Dermis blood vessel endothelial cell (primary cell): ENCODE data around the gene PTK6. TPM values are rescaled to one million over a fixed set of nuclear protein-coding genes. Genes with fewer than 3 reads are reported as not detected.
"Not testable (repeated sequence)": the region's sequence is repeated elsewhere in the genome, so short reads cannot be mapped to it uniquely, and the experiment has no call there.

Experiments used
- DNase-seq: peaks from one replicate; pipeline ENCODE4 v3.0.0; 2010
- total RNA-seq: library from RNA; depleted of rRNA; stranded (reverse); fragments of >200 nt; gene quantifications from 2 replicates; pipeline ENCODE4 v1.2.3, GENCODE V29; 2014

PTK6 gene
- total RNA-seq, 1 donor from 2014 or later = under 0.01 TPM

- DNase-seq = no peak
Measured at GRCh38 chr20:63492982-63493381, 44.2 kb downstream of the PTK6 start.

- DNase-seq = no peak
Measured at GRCh38 chr20:63492518-63492917, 44.7 kb downstream of the PTK6 start.

GRCh38 chr20:63491635-63492230, 45.4 kb downstream of the PTK6 start:
- no peak for DNase-seq

DNA sequence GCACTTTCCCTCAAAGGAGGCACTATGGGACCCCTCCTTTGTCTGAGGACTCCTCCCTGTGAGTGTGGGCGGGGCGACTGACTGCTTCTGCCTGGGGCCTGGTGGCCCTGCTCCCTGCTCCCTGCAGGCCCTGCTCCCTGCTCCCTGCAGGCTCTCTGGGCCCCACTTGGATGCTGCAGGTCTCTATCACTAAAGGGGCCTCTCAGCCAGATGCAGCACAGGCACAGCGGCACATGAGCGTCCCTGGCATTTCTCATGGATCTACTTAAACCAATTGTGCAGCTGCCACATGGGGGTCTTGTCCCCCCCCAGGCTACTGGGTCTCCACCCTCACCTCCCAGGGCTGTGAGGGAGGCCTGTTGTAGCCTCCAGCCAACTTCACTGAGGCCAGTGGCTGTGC, 46.1 kb downstream of the PTK6 start:
- DNase-seq = no peak

DNA sequence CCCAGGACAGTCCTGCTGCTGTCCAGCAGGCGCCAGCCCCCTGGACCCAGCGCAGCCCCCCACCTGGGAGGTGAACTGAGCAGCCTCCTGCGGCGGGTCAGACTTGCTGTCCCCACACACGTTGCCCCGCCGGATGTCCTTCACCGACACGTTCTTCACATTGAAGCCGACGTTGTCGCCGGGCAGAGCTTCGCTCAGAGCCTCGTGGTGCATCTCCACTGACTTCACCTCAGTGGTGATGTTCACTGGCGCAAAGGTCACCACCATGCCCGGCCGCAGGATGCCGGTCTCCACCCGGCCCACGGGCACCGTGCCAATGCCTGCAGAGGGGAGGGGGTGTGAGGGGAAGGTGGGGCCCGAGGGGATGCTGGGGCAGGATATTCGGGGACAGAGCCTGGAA, 46.8 kb downstream of the PTK6 start:
- DNase-seq = no peak

DNA sequence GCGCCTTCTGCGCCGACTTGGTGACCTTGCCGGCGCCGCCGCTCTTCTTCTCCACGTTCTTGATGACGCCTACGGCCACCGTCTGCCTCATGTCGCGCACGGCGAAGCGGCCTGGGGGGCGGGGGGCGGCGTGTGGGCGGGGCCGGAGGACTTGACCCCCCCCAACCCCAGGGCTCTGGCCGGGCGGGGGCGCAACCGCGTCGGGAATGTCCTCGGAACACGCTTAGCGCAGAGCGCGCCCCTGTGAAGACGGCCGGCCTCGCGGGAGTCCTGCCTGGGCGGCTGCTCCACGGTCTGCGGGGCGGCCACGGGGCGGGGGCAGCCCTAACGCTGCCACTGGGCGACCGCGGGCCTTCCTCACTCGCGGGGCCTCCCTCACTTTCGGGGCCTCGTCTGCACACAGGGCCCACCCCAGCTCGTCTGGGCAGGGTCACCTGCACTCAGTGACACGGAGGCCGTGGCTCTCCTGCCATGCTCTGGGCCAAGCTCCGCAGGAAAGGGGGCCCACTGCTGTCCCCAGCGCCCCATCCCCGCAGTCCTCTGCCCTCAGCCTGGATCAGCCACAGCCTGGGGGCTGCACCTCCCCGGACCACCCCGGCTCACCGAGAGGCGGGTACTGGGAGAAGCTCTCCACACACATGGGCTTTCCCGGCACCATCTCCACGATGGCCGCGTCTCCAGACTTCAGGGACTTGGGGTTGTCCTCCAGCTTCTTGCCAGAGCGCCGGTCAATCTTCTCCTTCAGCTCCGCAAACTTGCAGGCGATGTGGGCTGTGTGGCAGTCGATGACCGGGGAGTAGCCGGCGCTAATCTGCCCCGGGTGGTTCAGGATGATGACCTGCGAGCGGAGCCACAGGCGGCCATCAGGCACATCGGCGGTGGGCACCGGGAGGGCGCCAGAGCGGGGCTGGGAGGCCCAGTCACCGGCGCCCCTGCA, 48.6 kb downstream of the PTK6 start:
- no peak for DNase-seq

- no peak for DNase-seq
Measured at GRCh38 chr20:63487781-63488241, 49.4 kb downstream of the PTK6 start.

GRCh38 chr20:63487116-63487764, 49.9 kb downstream of the PTK6 start:
- DNase-seq = no peak

- DNase-seq = no peak
Measured at GRCh38 chr20:63486300-63486855, 50.8 kb downstream of the PTK6 start.

DNA sequence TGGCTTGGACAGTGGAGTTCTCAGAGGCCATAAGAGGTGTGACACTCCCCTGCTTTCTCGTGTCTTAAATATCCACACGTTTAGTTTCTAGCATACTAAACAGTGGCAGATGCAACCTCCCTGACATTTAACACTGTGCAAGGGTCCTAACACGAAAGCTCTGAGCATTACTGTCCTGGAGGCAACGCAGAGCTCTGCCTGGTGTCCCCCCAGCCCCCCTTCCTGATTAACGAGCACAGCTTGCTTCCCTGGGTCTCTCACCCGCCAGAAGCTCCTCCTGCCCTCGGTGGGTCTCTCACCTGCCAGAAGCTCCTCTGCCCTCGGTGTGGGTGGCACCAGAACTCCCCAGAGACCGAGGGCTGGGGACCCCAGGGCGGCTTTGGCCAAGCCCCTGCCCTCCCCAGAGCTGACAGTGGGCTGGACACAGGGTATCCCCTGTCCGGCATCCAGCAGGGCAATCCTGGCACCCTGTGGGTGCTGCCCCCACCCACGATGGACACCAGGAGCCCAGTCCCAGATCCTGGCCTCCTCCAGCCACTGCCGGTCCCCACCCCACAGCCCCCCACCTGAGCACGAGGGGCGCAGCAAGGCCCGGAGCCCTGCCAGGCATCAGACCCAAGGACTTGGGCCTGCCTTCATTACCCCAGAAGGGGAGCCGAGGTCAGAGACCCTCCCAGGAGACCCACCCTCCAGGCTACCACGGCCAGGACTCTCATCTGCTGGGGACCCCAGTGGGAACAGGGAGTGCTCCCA, 52.3 kb downstream of the PTK6 start:
- no peak for DNase-seq

DNA sequence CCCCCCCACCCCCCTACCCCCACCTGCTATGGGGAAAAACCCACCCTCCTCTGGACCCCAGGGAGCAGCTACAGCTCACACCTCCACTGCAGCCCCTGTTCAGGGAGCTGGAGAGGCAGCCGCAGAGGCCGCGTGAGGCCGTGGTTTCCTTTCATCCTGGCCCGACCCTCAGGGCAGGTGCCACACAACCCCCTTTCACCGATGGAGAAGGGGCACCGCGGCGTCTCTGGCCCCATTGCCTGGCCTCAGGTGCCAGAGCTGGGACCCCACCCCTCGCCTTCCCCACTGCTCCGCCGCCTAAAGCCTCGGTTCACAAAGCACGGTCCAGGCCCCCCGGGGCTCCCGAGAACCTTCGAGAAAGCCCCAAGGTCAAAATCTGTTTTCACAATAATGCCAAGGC, 52.9 kb downstream of the PTK6 start:
- no peak for DNase-seq

DNA sequence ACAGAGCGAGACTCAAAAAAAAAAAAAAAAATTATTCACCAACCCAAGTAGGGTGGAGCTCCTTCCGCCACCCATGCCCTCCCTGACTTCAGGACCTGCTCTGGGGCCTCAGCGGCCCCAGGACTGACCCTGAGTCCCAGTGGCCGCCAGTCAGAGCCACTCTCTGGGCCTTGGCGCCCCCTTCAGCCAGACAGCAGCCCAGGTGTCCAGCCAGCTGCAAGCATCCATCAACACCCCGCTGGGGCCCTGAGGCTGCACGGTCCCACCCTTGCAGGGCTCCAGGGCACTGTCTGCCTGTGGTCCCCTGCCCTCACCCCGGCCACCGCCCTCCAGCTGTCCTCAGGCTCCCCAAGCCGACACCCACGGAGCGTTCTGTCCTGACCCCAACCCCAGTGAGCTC, 53.3 kb downstream of the PTK6 start:
- peak; percentile 15 for DNase-seq

DNA sequence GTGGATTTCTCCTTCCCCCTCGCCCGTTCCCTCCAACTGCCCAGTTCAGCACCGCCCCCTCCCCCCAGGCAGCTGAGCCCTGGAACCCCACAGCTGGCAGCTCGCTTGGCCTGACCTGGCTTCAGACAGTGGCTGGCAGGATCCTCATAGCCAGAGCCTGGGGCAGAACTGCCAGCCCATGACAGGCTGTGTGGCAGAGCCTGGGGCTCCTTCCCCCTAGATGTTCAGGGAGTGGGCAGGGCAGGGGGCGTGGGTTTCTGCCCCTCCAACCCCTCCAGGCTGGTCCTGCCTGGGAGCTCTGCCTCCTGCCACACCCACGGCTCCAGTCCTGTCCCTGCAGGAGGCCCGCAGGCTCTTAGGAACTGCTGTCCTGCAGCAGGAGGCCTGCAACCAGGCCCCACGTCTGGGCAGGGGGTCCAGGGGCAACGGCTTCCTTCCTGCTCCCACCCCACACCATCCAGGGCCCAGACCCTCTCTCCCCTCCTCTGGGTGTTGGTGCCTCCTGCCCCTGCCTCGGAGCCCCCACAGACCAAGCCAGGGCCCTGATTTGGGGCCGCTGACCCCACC, 55.1 kb downstream of the PTK6 start:
- no peak for DNase-seq

GRCh38 chr20:63481503-63481902, 55.7 kb downstream of the PTK6 start:
- DNase-seq = no peak

DNA sequence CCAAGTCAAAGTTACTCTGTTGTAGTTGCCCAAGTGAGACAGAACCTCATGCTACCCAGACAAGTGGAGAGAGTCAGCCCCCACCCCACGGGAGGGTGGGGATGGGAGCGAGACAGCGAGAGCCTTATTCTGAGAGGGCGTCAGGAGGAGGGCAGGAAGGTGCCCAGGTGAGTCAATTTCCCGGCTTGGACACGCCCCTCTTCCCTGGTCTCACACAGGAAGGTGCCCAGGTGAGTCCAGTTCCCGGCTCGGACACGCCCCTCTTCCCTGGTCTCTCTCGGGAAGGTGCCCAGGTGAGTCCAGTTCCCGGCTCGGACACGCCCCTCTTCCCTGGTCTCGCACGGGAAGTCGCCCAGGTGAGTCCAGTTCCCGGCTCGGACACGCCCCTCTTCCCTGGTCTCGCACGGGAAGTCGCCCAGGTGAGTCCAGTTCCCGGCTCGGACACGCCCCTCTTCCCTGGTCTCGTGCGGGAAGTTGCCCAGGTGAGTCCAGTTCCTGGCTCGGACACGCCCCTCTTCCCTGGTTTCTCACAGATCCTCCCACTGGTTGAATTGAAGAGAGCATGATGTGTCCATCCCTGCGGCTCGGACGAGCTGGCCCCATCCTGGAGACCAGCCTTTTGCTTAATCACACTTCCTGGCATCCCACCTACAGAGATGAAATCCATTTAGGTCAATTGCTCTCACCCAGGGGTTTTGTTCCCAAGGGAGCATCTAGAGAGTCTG, 57.3 kb downstream of the PTK6 start:
- not testable (repeated sequence) for DNase-seq

GRCh38 chr20:63478346-63479302, 58.6 kb downstream of the PTK6 start:
- DNase-seq = no peak
